Neural progenitor cell (in vitro differentiated cells): ENCODE data around the gene AP3S2. TPM values are rescaled to one million over a fixed set of nuclear protein-coding genes. Genes with fewer than 3 reads are reported as not detected.

Experiments used
- DNase-seq: peaks from one replicate; pipeline ENCODE4 v3.0.0-alpha.2; 2016; ENCODE audit warnings: low spot score
- H2AFZ ChIP-seq: fragments of 200-600 bp; sonication (generic); replicated peaks from 2 replicates; pipeline ENCODE4 v1.6.1; 2016; ENCODE audit warnings: antibody characterized with exemption
- H3F3A ChIP-seq: fragments of 200-600 bp; sonication (generic); 2 replicates; pipeline ENCODE4 v1.6.1; 2016; ENCODE audit warnings: antibody characterized with exemption, low read depth
- H3K27ac ChIP-seq: fragments of 200-600 bp; sonication (generic); 2 replicates; pipeline ENCODE4 v1.5.1; 2016; ENCODE audit warnings: mild to moderate bottlenecking
- H3K27me3 ChIP-seq: fragments of 200-600 bp; sonication (generic); 2 replicates; pipeline ENCODE4 v1.6.1; 2016; ENCODE audit warnings: mild to moderate bottlenecking, moderate library complexity
- H3K36me3 ChIP-seq: fragments of 200-600 bp; sonication (generic); 2 replicates; pipeline ENCODE4 v1.5.1; 2016
- H3K4me1 ChIP-seq: fragments of 200-600 bp; sonication (generic); 2 replicates; pipeline ENCODE4 v1.6.1; 2016; ENCODE audit warnings: mixed run types
- H3K4me2 ChIP-seq: fragments of 200-600 bp; sonication (generic); 2 replicates; pipeline ENCODE4 v1.6.1; 2016
- H3K4me3 ChIP-seq: fragments of 200-600 bp; sonication (generic); 2 replicates; pipeline ENCODE4 v1.5.1; 2016
- H3K79me2 ChIP-seq: fragments of 200-600 bp; sonication (generic); 2 replicates; pipeline ENCODE4 v1.6.1; 2016; ENCODE audit warnings: low read depth
- H3K9ac ChIP-seq: fragments of 200-600 bp; sonication (generic); 2 replicates; pipeline ENCODE4 v1.6.1; 2016
- H3K9me3 ChIP-seq: fragments of 200-600 bp; sonication (generic); 2 replicates; pipeline ENCODE4 v1.5.1; 2016; ENCODE audit warnings: low read depth
- H4K20me1 ChIP-seq: fragments of 200-600 bp; sonication (generic); 2 replicates; pipeline ENCODE4 v1.6.1; 2016; ENCODE audit warnings: low read depth
- H3K27ac Mint-ChIP-seq: 3 replicates; pipeline ENCODE4 v1.8.0; 2021; ENCODE audit warnings: mixed read lengths
- H3K27me3 Mint-ChIP-seq: 2 replicates; pipeline ENCODE4 v1.8.0; 2022; ENCODE audit warnings: low read depth, mild to moderate bottlenecking, inconsistent platforms, moderate library complexity, mixed read lengths; ENCODE audit not compliant: insufficient read depth
- H3K36me3 Mint-ChIP-seq: 3 replicates; pipeline ENCODE4 v1.8.0; 2021; ENCODE audit warnings: mixed read lengths
- H3K4me1 Mint-ChIP-seq: 3 replicates; pipeline ENCODE4 v1.8.0; 2021; ENCODE audit warnings: mixed read lengths
- H3K4me3 Mint-ChIP-seq: 3 replicates; pipeline ENCODE4 v1.8.0; 2021; ENCODE audit warnings: mild to moderate bottlenecking, moderate library complexity, mixed read lengths
- H3K9me3 Mint-ChIP-seq: 3 replicates; pipeline ENCODE4 v1.8.0; 2020; ENCODE audit warnings: mixed read lengths
- EZH2 ChIP-seq: fragments of 200-600 bp; sonication (generic); IDR thresholded peaks from 2 replicates; pipeline ENCODE4 v1.6.1; 2017; ENCODE audit warnings: antibody characterized with exemption, mild to moderate bottlenecking, moderate library complexity
- EZH2phosphoT487 ChIP-seq: fragments of 200-600 bp; sonication (generic); IDR thresholded peaks from 2 replicates; pipeline ENCODE4 v1.6.1; 2017; ENCODE audit warnings: antibody characterized with exemption
- total RNA-seq: library from RNA; depleted of rRNA; stranded (reverse); fragments of >200 nt; gene quantifications from 2 replicates; pipeline ENCODE4 v1.2.3, GENCODE V29; 2015; ENCODE audit warnings: low replicate concordance
- TF ChIP-seq, protein P1 (sequence below): fragments of 200-600 bp; sonication (generic); IDR thresholded peaks from 2 replicates; pipeline ENCODE4 v1.5.1; 2017; ENCODE audit warnings: antibody characterized with exemption, mild to moderate bottlenecking

AP3S2 gene
- total RNA-seq, 1 donor from 2014 or later, result 75.3 TPM

DNA sequence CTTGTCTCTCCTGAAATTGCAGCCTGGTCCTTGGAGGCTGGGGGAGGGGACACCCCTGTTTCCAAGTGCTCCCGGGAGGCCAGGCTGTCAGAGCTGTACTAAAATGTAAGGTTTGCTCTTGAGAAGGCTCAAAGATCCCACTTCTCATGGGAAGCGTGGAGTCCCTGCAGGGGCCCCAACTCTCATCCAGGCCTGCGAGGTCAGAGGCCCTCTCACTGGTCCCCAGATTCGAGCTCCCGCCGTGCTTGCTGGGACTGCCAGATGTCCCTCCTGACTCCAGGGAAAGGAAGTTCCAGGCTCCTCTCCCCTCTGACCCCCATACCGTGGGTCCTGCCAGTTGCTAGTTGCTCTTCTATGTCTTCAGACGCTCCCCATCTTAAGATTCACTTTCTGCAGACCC lies 64.6 kb downstream of the AP3S2 start:
- H3K36me3 Mint-ChIP-seq, result peaks cover 3% of the 10 kb centered on the region

GRCh38 chr15:89828281-89829145 lies 65.3 kb downstream of the AP3S2 start:
- Histone ChIP-seq H3K27me3 (no peaks in the 10 kb centered on the region), H3K4me3 (no peak overlapping the region), H4K20me1 (no peaks in the 10 kb centered on the region), H3F3A (no peaks in the 10 kb centered on the region), H3K4me1 (peaks cover 8% of the 10 kb centered on the region), H3K4me2 (no peak overlapping the region), H3K27ac (no peak overlapping the region), H3K36me3 (no peaks in the 10 kb centered on the region), H3K79me2 (no peaks in the 10 kb centered on the region), H3K9ac (no peak overlapping the region), H2AFZ (no peak overlapping the region), H3K9me3 (no peaks in the 10 kb centered on the region)
- DNase-seq, result peak; percentile 41
- Mint-ChIP-seq H3K27me3 (peaks cover 21% of the 10 kb centered on the region), H3K4me1 (peaks cover 33% of the 10 kb centered on the region), H3K4me3 (peak overlapping the region; percentile 67), H3K27ac (peak overlapping the region; percentile 95), H3K36me3 (no peaks in the 10 kb centered on the region), H3K9me3 (no peaks in the 10 kb centered on the region)
- TF ChIP-seq EZH2phosphoT487 (no peak), EZH2 (no peak)
- TF ChIP-seq, protein P1, sequence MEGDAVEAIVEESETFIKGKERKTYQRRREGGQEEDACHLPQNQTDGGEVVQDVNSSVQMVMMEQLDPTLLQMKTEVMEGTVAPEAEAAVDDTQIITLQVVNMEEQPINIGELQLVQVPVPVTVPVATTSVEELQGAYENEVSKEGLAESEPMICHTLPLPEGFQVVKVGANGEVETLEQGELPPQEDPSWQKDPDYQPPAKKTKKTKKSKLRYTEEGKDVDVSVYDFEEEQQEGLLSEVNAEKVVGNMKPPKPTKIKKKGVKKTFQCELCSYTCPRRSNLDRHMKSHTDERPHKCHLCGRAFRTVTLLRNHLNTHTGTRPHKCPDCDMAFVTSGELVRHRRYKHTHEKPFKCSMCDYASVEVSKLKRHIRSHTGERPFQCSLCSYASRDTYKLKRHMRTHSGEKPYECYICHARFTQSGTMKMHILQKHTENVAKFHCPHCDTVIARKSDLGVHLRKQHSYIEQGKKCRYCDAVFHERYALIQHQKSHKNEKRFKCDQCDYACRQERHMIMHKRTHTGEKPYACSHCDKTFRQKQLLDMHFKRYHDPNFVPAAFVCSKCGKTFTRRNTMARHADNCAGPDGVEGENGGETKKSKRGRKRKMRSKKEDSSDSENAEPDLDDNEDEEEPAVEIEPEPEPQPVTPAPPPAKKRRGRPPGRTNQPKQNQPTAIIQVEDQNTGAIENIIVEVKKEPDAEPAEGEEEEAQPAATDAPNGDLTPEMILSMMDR, result no peak

More for the DNA sequence above, 64.6 kb downstream of the AP3S2 start:
- Histone ChIP-seq H3K4me2 (no peak overlapping the region), H4K20me1 (no peaks in the 10 kb centered on the region), H3K27me3 (no peaks in the 10 kb centered on the region), H3K9me3 (no peaks in the 10 kb centered on the region), H3K4me3 (no peak overlapping the region), H3F3A (no peaks in the 10 kb centered on the region), H2AFZ (no peak overlapping the region), H3K36me3 (no peaks in the 10 kb centered on the region), H3K79me2 (no peaks in the 10 kb centered on the region), H3K9ac (no peak overlapping the region), H3K4me1 (peaks cover 8% of the 10 kb centered on the region), H3K27ac (no peak overlapping the region)
- no peak for DNase-seq
- Mint-ChIP-seq H3K27ac (peak overlapping the region; percentile 1), H3K9me3 (no peaks in the 10 kb centered on the region), H3K4me1 (peaks cover 33% of the 10 kb centered on the region), H3K27me3 (peaks cover 18% of the 10 kb centered on the region), H3K4me3 (no peak overlapping the region)
- TF ChIP-seq EZH2, result no peak

DNA sequence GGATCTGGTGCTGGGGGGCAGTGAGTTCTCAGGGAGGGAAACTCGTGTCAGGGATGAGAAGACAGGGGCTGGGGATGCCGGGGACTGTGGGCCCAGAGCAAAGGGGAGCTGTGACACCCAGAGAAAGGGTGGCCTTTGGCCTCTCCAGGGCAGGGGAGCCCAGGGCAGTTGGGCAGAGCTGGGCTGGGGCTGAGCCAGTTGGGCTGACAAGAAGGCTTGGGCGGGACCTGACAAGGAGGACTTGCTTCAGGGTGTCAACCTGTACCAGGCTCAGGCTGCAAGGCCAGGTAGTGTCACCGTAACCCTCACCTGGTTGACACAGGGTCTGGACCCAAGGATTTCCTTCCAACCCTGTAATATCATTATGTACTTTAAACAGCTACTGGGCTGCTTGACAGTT lies 66.0 kb downstream of the AP3S2 start:
- Histone ChIP-seq H3K4me3 (no peak overlapping the region), H3F3A (no peaks in the 10 kb centered on the region), H3K4me2 (no peak overlapping the region), H3K36me3 (no peaks in the 10 kb centered on the region), H3K79me2 (no peaks in the 10 kb centered on the region), H3K4me1 (peaks cover 8% of the 10 kb centered on the region), H3K27ac (no peak overlapping the region), H3K9ac (no peak overlapping the region), H2AFZ (no peak overlapping the region), H3K27me3 (no peaks in the 10 kb centered on the region), H4K20me1 (no peaks in the 10 kb centered on the region), H3K9me3 (no peaks in the 10 kb centered on the region)
- no peaks in the 10 kb centered on the region for H3K36me3 Mint-ChIP-seq
- TF ChIP-seq, protein P1, result no peak
- TF ChIP-seq EZH2, result no peak
- no peak for TF ChIP-seq EZH2phosphoT487
- no peak for DNase-seq
- H3K4me1 Mint-ChIP-seq, result peaks cover 33% of the 10 kb centered on the region
- H3K9me3 Mint-ChIP-seq, result no peaks in the 10 kb centered on the region
- H3K27ac Mint-ChIP-seq, result peak overlapping the region; percentile 86
- H3K27me3 Mint-ChIP-seq, result peaks cover 23% of the 10 kb centered on the region
- no peak overlapping the region for H3K4me3 Mint-ChIP-seq
